Mesothelial cell of epicardium (in vitro differentiated cells): Measurements from ENCODE around the gene CFAP97D2. TPM values are rescaled to one million over a fixed set of nuclear protein-coding genes. Genes with fewer than 3 reads are reported as not detected.

ENCODE experiments used
- DNase-seq, 2 experiments: peaks; one replicate each; pipeline ENCODE4 v3.0.0; 2021; ENCODE audit warnings: low spot score in 2 of 2; ENCODE audit not compliant: unreplicated experiment in 2 of 2
- H3K27ac Mint-ChIP-seq: 2 replicates; pipeline ENCODE4 v1.8.0; 2021; ENCODE audit warnings: mixed read lengths
- H3K27me3 Mint-ChIP-seq: 2 replicates; pipeline ENCODE4 v1.8.0; 2021; ENCODE audit warnings: low read depth, mixed read lengths
- H3K36me3 Mint-ChIP-seq: 2 replicates; pipeline ENCODE4 v1.8.0; 2021; ENCODE audit warnings: mixed read lengths
- H3K4me1 Mint-ChIP-seq: 2 replicates; pipeline ENCODE4 v1.8.0; 2021; ENCODE audit warnings: mixed read lengths
- H3K4me3 Mint-ChIP-seq: 2 replicates; pipeline ENCODE4 v1.8.0; 2021; ENCODE audit warnings: mild to moderate bottlenecking, moderate library complexity, mixed read lengths
- H3K9me3 Mint-ChIP-seq: 2 replicates; pipeline ENCODE4 v1.8.0; 2021; ENCODE audit warnings: mixed read lengths
- CTCF ChIP-seq: fragments of 200-600 bp; sonication (generic); IDR thresholded peaks from one replicate; pipeline ENCODE4 v1.5.0; 2021; ENCODE audit warnings: antibody characterized with exemption; ENCODE audit not compliant: unreplicated experiment
- total RNA-seq: library from RNA; stranded (reverse); gene quantifications from 3 replicates; pipeline ENCODE4 v1.2.1, GENCODE V29; 2021

CFAP97D2 gene
- total RNA-seq, 1 donor from 2014 or later = not detected

- H3K9me3 Mint-ChIP-seq = no peaks in the 10 kb centered on the region
- no peaks in the 10 kb centered on the region for H3K36me3 Mint-ChIP-seq
- no peak overlapping the region for H3K4me3 Mint-ChIP-seq
- DNase-seq = no peak
- TF ChIP-seq CTCF = no peak
- no peak overlapping the region for H3K27ac Mint-ChIP-seq
- H3K27me3 Mint-ChIP-seq = peaks cover 6% of the 10 kb centered on the region
- H3K4me1 Mint-ChIP-seq = no peaks in the 10 kb centered on the region
These were observed 28.0 kb upstream of the CFAP97D2 start for GRCh38 chr13:114151031-114151430.

- H3K27me3 Mint-ChIP-seq = peaks cover 8% of the 10 kb centered on the region
- no peaks in the 10 kb centered on the region for H3K9me3 Mint-ChIP-seq
- no peak overlapping the region for H3K4me3 Mint-ChIP-seq
- no peak for TF ChIP-seq CTCF
- no peaks in the 10 kb centered on the region for H3K36me3 Mint-ChIP-seq
- DNase-seq = no peak
- peaks cover 4% of the 10 kb centered on the region for H3K4me1 Mint-ChIP-seq
- no peak overlapping the region for H3K27ac Mint-ChIP-seq
These were observed 27.3 kb upstream of the CFAP97D2 start for GRCh38 chr13:114151565-114152284.

- DNase-seq = no peak
- peaks cover 4% of the 10 kb centered on the region for H3K4me1 Mint-ChIP-seq
These were observed 26.8 kb upstream of the CFAP97D2 start for GRCh38 chr13:114152285-114152645.

GRCh38 chr13:114152831-114153371, 26.2 kb upstream of the CFAP97D2 start:
- Mint-ChIP-seq H3K4me3 (no peak overlapping the region), H3K27ac (no peak overlapping the region), H3K36me3 (no peaks in the 10 kb centered on the region), H3K27me3 (peaks cover 11% of the 10 kb centered on the region), H3K9me3 (no peaks in the 10 kb centered on the region), H3K4me1 (peaks cover 4% of the 10 kb centered on the region)
- DNase-seq = no peak
- TF ChIP-seq CTCF = no peak

More at GRCh38 chr13:114152285-114152645, 26.8 kb upstream of the CFAP97D2 start:
- H3K27ac Mint-ChIP-seq = no peak overlapping the region
- H3K9me3 Mint-ChIP-seq = no peaks in the 10 kb centered on the region
- H3K36me3 Mint-ChIP-seq = no peaks in the 10 kb centered on the region
- TF ChIP-seq CTCF = no peak
- H3K27me3 Mint-ChIP-seq = peaks cover 8% of the 10 kb centered on the region
- no peak overlapping the region for H3K4me3 Mint-ChIP-seq

- Mint-ChIP-seq H3K9me3 (no peaks in the 10 kb centered on the region), H3K27me3 (peaks cover 10% of the 10 kb centered on the region), H3K27ac (no peak overlapping the region), H3K36me3 (no peaks in the 10 kb centered on the region), H3K4me3 (no peak overlapping the region), H3K4me1 (peaks cover 4% of the 10 kb centered on the region)
- DNase-seq = no peak
- no peak for TF ChIP-seq CTCF
These were observed 25.5 kb upstream of the CFAP97D2 start for GRCh38 chr13:114153485-114154080.
